Mesothelial cell of epicardium (in vitro differentiated cells): ENCODE measurements around the gene ASL. TPM values are rescaled to one million over a fixed set of nuclear protein-coding genes. Genes with fewer than 3 reads are reported as not detected.
"Not testable (repeated sequence)": the region's sequence is repeated elsewhere in the genome, so short reads cannot be mapped to it uniquely, and the experiment has no call there.

Source experiments
- DNase-seq, 2 experiments: peaks; one replicate each; pipeline ENCODE4 v3.0.0; 2021; ENCODE audit warnings: low spot score in 2 of 2; ENCODE audit not compliant: unreplicated experiment in 2 of 2
- H3K27ac Mint-ChIP-seq: 2 replicates; pipeline ENCODE4 v1.8.0; 2021; ENCODE audit warnings: mixed read lengths
- H3K27me3 Mint-ChIP-seq: 2 replicates; pipeline ENCODE4 v1.8.0; 2021; ENCODE audit warnings: low read depth, mixed read lengths
- H3K36me3 Mint-ChIP-seq: 2 replicates; pipeline ENCODE4 v1.8.0; 2021; ENCODE audit warnings: mixed read lengths
- H3K4me1 Mint-ChIP-seq: 2 replicates; pipeline ENCODE4 v1.8.0; 2021; ENCODE audit warnings: mixed read lengths
- H3K4me3 Mint-ChIP-seq: 2 replicates; pipeline ENCODE4 v1.8.0; 2021; ENCODE audit warnings: mild to moderate bottlenecking, moderate library complexity, mixed read lengths
- H3K9me3 Mint-ChIP-seq: 2 replicates; pipeline ENCODE4 v1.8.0; 2021; ENCODE audit warnings: mixed read lengths
- total RNA-seq: library from RNA; stranded (reverse); gene quantifications from 3 replicates; pipeline ENCODE4 v1.2.1, GENCODE V29; 2021
- TF ChIP-seq, protein P1 (sequence below): fragments of 200-600 bp; sonication (generic); IDR thresholded peaks from one replicate; pipeline ENCODE4 v1.5.0; 2021; ENCODE audit warnings: antibody characterized with exemption; ENCODE audit not compliant: unreplicated experiment

Gene ASL
- 11.3 to 12.4 TPM (median 11.3 TPM) in 3 replicates for total RNA-seq

DNA sequence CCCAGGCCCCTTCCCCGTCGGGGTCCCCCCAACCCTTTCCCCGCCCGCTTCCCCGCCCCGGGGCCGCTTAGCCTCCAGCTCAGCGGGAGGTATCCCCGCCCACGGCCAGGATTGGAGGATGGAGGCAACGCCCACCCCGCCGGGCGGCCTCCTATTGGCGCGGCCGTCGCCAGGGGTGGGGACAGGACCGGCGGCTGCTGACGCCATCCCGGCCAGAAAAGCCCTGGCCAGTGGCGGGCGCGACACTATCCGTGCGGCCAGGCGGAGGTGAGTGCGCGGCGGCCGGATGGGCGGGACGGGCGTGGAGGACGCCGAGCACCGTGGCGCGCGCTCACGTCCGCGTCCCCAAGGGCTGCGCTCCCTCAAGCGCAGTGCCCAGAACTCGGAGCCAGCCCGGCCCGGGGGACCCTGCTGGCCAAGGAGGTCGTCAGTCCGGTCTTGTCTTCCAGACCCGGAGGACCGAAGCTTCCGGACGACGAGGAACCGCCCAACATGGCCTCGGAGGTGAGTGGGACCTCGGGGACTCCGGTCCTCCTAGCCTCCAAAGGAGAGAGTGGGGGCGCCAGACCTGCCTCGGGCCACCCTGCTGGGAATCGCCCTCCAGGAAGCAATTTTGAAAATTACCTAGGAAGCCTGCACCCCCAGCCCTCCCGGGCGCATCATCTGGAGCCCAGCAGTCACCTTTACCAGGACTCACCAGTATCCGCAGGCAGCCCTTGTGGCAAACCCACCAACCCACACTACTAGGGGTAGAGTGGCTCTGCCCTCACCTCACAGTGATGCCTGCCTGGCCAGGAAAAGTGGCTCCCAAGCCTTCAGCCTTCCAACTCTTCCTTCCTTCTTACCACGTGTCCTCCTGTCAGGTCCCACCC, at the start of gene ASL:
Gene ASL, plus strand, starts transcription at position 230 of the 872 bp plus-strand sequence. Its CDS starts 263 bp downstream, at position 493.
- TF ChIP-seq, protein P1, sequence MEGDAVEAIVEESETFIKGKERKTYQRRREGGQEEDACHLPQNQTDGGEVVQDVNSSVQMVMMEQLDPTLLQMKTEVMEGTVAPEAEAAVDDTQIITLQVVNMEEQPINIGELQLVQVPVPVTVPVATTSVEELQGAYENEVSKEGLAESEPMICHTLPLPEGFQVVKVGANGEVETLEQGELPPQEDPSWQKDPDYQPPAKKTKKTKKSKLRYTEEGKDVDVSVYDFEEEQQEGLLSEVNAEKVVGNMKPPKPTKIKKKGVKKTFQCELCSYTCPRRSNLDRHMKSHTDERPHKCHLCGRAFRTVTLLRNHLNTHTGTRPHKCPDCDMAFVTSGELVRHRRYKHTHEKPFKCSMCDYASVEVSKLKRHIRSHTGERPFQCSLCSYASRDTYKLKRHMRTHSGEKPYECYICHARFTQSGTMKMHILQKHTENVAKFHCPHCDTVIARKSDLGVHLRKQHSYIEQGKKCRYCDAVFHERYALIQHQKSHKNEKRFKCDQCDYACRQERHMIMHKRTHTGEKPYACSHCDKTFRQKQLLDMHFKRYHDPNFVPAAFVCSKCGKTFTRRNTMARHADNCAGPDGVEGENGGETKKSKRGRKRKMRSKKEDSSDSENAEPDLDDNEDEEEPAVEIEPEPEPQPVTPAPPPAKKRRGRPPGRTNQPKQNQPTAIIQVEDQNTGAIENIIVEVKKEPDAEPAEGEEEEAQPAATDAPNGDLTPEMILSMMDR = no peak
- Mint-ChIP-seq H3K4me3 (peak within 1 kb of the TSS; percentile 73), H3K9me3 (no peaks in the 10 kb centered on the region), H3K27me3 (peaks cover 1% of the 10 kb centered on the region), H3K4me1 (peaks cover 5% of the 10 kb centered on the region), H3K36me3 (no peaks in the 10 kb centered on the region), H3K27ac (peak within 1 kb of the TSS; percentile 69)
- DNase-seq = peak; percentile 83 to 90

DNA sequence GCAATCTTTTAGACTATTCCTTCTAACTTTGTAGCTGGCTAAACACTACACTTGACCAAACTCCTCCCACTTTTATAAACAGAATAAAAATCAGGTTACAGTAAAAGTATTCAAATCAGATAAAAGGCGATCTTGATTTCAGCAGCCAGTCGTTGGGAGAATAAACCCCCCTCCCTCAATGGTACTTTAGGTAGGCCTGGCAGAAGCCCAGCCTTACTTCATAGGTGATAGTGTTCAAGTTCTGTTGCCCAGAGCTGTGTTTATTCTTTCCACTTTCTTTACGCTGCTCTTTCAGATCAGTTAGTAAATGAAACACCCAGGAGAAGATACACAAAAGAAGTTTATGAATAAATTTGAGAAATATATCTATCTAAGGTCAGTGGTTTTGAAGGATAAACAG, 47.3 kb upstream of the ASL start:
- H3K4me3 Mint-ChIP-seq, H3K27ac Mint-ChIP-seq, DNase-seq: not testable (repeated sequence)

DNA sequence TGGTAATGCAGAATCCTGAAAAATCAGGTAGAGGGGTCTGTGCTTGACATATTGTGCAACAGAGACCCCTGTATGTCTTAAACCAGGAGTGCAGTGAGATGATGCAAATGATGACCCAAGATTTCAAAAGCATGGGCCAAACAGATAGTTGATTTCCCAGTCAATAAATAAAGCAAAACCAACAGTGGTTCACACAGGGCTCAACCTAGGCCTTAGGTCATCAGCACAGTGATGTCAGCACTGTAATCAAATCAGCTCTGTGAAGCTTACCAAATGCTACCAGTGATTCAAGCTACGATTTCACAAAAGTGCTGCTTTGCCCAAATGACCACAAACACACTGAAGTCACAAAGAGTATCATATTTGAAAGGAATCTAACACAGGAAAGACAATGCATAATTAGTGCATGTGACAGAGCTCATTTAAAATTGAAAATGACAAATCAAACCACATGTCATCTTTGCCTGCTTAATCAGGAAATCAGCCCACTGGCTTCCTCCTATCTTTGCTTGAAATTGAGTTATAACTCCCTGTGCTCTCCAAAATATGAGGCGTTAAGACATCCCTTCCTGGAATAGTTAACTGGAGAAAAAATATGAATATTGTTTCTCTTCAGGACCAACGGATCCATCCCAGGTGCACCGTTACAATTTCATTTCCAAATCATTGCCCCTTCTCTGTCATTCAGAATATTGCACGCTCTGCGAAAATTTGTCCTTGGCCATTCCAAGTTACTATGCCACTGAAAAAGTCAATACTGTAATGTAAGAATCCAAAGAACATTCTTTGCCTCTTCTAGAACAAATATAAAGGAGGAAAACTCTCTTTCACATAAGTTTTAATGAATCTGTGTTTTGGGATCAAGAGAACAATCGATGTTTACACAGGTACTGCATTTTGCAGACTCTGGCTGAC, 41.9 kb upstream of the ASL start:
- DNase-seq = no peak
- H3K36me3 Mint-ChIP-seq = no peaks in the 10 kb centered on the region
- TF ChIP-seq, protein P1 = no peak
- H3K4me3 Mint-ChIP-seq = no peak overlapping the region
- H3K27me3 Mint-ChIP-seq = no peaks in the 10 kb centered on the region
- no peak overlapping the region for H3K27ac Mint-ChIP-seq
- H3K4me1 Mint-ChIP-seq = no peaks in the 10 kb centered on the region
- no peaks in the 10 kb centered on the region for H3K9me3 Mint-ChIP-seq

More for the DNA sequence above, 47.3 kb upstream of the ASL start:
- H3K36me3 Mint-ChIP-seq, H3K9me3 Mint-ChIP-seq, H3K4me1 Mint-ChIP-seq, H3K27me3 Mint-ChIP-seq: not testable (repeated sequence)

DNA sequence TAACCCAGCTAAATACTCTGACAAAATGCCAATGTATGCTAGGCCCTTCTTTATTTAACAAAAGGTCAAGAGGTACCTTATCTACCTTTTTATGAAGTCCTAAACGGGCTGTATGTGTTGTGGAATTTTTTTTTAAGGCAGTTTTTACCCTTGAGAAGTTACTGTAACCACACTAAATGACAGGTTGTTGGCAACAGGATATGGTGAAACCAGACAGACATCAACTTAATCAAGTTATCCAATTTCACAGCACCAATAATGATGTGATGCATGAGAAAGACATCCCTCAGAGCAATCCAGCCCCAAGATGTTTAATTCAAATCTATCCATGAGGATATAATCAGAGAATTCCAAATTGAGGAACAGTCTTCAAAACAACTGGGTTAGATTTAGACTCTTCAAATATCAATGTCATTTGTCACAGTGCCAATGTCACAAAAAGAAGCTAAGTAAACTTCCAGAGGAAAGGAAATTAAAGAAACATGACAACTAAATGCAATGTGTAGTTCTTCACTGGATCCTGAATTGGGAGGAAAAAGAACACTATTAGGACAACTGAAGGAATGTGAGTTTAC, 41.1 kb upstream of the ASL start:
- not testable (repeated sequence) for H3K27ac Mint-ChIP-seq, H3K4me1 Mint-ChIP-seq, H3K9me3 Mint-ChIP-seq, H3K27me3 Mint-ChIP-seq, H3K36me3 Mint-ChIP-seq, H3K4me3 Mint-ChIP-seq, DNase-seq

DNA sequence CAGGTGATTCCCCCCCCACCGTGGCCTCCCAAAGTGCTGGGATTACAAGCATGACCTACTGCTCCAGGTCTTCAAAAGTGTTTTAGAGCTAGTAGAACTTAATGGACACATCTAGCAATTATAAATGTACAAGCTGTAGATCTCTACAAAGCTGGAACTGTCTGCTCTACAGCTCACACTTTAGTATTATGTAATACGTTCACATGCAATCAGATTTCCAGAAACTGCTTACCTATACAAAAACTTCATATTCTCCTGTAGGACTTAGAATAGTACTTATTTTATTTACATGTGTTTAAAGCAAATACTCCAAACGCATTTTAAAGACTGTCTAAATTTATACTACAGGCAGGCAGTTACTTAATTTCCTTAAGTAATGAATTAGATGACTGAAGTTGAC, 39.2 kb upstream of the ASL start:
- Mint-ChIP-seq H3K4me3 (no peak overlapping the region), H3K27me3 (peaks cover 4% of the 10 kb centered on the region), H3K27ac (no peak overlapping the region), H3K36me3 (no peaks in the 10 kb centered on the region), H3K4me1 (no peaks in the 10 kb centered on the region), H3K9me3 (no peaks in the 10 kb centered on the region)
- no peak for DNase-seq
- TF ChIP-seq, protein P1 = no peak

DNA sequence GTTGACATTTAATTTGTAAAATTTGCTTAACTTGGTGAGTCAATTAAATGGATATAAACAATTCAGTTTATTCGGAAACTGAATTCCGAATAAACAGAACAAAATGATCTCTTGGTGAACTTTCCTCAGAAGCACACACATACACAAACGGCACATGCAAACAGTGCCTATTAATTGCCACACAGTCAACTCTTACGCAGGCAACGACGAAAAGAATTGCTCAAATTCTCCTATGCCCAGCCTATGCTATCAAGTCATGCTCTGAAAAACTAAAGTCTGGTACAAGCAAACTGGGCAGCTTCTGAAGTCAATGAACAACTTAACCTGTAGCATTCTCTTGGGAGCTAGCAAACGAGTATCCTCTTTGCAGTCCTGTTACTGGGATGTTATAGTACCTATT, 38.8 kb upstream of the ASL start:
- peaks cover 6% of the 10 kb centered on the region for H3K27me3 Mint-ChIP-seq
- no peak for DNase-seq
- no peaks in the 10 kb centered on the region for H3K4me1 Mint-ChIP-seq
- no peaks in the 10 kb centered on the region for H3K9me3 Mint-ChIP-seq
- H3K27ac Mint-ChIP-seq = no peak overlapping the region
- no peaks in the 10 kb centered on the region for H3K36me3 Mint-ChIP-seq
- TF ChIP-seq, protein P1 = no peak
- H3K4me3 Mint-ChIP-seq = no peak overlapping the region
